ENCODE data around the gene SRRD.
A peak's percentile ranks its signal among the peaks of the same experiment; 100 is the strongest.
"Not testable (repeated sequence)": the region's sequence is repeated elsewhere in the genome, so short reads cannot be mapped to it uniquely, and the experiment has no call there.

The SRRD gene

GRCh38 chr22:26483439-26484359 lies at the start of gene SRRD, which contains the start of gene HPS4:
Gene SRRD (plus strand): TSS chr22:26483877. CDS start chr22:26483891, 14 bp downstream.
Gene HPS4 (minus strand): TSS chr22:26483783. CDS start chr22:26481762, 2,021 bp downstream.
- DNase-seq = peak; percentile 81

- no peak for DNase-seq
These were observed 48.2 kb upstream of the SRRD start for GRCh38 chr22:26435327-26436093.

GRCh38 chr22:26436903-26437515 lies 46.7 kb upstream of the SRRD start:
- DNase-seq = peak; percentile 15

- no peak for DNase-seq
These were observed 45.8 kb upstream of the SRRD start for GRCh38 chr22:26437694-26438392.

GRCh38 chr22:26438776-26439175 lies 44.9 kb upstream of the SRRD start:
- not testable (repeated sequence) for DNase-seq

- no peak for DNase-seq
These were observed 44.1 kb upstream of the SRRD start for GRCh38 chr22:26439559-26439958.

GRCh38 chr22:26442086-26442756 lies 41.5 kb upstream of the SRRD start:
- no peak for DNase-seq

- no peak for DNase-seq
These were observed 39.6 kb upstream of the SRRD start for GRCh38 chr22:26443901-26444690.

GRCh38 chr22:26444777-26445176 lies 38.9 kb upstream of the SRRD start:
- peak; percentile 55 for DNase-seq

GRCh38 chr22:26445577-26446275 lies 38.0 kb upstream of the SRRD start:
- DNase-seq = no peak

- DNase-seq = no peak
These were observed 36.7 kb upstream of the SRRD start for GRCh38 chr22:26446808-26447515.

GRCh38 chr22:26447584-26448329 lies 35.9 kb upstream of the SRRD start:
- DNase-seq = no peak

- DNase-seq = no peak
These were observed 35.3 kb upstream of the SRRD start for GRCh38 chr22:26448334-26448733.

- DNase-seq = no peak
These were observed 34.7 kb upstream of the SRRD start for GRCh38 chr22:26448941-26449340.

- no peak for DNase-seq
These were observed 33.1 kb upstream of the SRRD start for GRCh38 chr22:26450453-26451185.

GRCh38 chr22:26452236-26453016 lies 31.3 kb upstream of the SRRD start:
- no peak for DNase-seq

GRCh38 chr22:26453216-26453615 lies 30.5 kb upstream of the SRRD start:
- DNase-seq = no peak

All from NCI-H2029 (cell line).